HCT116 (cell line): Measurements from ENCODE around the gene RAPGEF1. TPM values are rescaled to one million over a fixed set of nuclear protein-coding genes. Genes with fewer than 3 reads are reported as not detected.
A peak's percentile ranks its signal among the peaks of the same experiment; 100 is the strongest.

Experiments used
- ATAC-seq: fragments of 200-7000 bp; cut with Tn5 transposase; 2 replicates; pipeline ENCODE4 v1.9.1; 2020; ENCODE audit warnings: mild to moderate bottlenecking, moderate library complexity
- BruUV-seq: library from RNA; stranded (reverse); fragments of 400-500 nt; replicated peaks from 2 replicates; lab custom pipeline; 2021; lab: Mats Ljungman, UMichigan
- CTCF ChIA-PET: fragments of 300-600 bp; sonication (Branson Sonifier 250); formaldehyde crosslinking; loops from one replicate; lab custom pipeline; 2021; ENCODE audit warnings: antibody characterized with exemption; lab: Charles Lee
- POLR2A ChIA-PET: fragments of 300-600, 350-600 bp; sonication (Branson Sonifier 250); formaldehyde crosslinking; loops from one replicate; lab custom pipeline; 2021; ENCODE audit warnings: antibody characterized with exemption; lab: Charles Lee
- RAD21 ChIA-PET, 2 experiments: fragments of 300-600 bp; sonication (Branson Sonifier 250); formaldehyde crosslinking; loops; one replicate each; lab custom pipeline; 2023; ENCODE audit warnings: low total read pairs in 2 of 2; ENCODE audit not compliant: uncharacterized antibody in 2 of 2, unreplicated experiment in 2 of 2, low non-redundant PET in 1 of 2; lab: Charles Lee
- DNase-seq: peaks from one replicate; pipeline ENCODE4 v3.0.0-alpha.2; 2010; ENCODE audit warnings: low read depth, low spot score
- H2AFZ ChIP-seq: fragments of 200-600 bp; shearing (Covaris generic), sonication (generic); 2 replicates; pipeline ENCODE4 v1.6.1; 2017; ENCODE audit warnings: low read depth, mixed run types, mixed read lengths, antibody characterized with exemption, low read length; ENCODE audit not compliant: poor library complexity, severe bottlenecking
- H3K27ac ChIP-seq: 2 replicates; pipeline ENCODE4 v1.5.1; 2012; ENCODE audit warnings: low read depth, low read length
- H3K27me3 ChIP-seq: fragments of 200-600 bp; sonication (generic); 2 replicates; pipeline ENCODE4 v1.6.1; 2016; ENCODE audit warnings: mixed run types, low read length, mixed read lengths; ENCODE audit not compliant: insufficient read depth
- H3K36me3 ChIP-seq, 2 experiments: fragments of 200-500 bp in 1 of 2; fragments of 200-600 bp in 1 of 2; sonication (Bioruptor generic) in 1 of 2; sonication (generic) in 1 of 2; 2 replicates each; pipeline versions ENCODE4 v1.5.1 to v1.6.1; 2014 to 2016; ENCODE audit warnings: low read length in 2 of 2, inconsistent platforms in 1 of 2, mixed read lengths in 1 of 2, mixed run types in 1 of 2; ENCODE audit not compliant: insufficient read depth in 2 of 2, control insufficient read depth in 1 of 2
- H3K4me1 ChIP-seq, 2 experiments: fragments of 200-600 bp in 1 of 2; sonication (generic) in 1 of 2; 2 replicates each; pipeline versions ENCODE4 v1.5.1 to v1.6.1; 2012 to 2017; ENCODE audit warnings: low read length in 2 of 2, inconsistent platforms in 1 of 2, mild to moderate bottlenecking in 1 of 2, mixed read lengths in 1 of 2, mixed run types in 1 of 2, moderate library complexity in 1 of 2; ENCODE audit not compliant: insufficient read depth in 2 of 2, control insufficient read depth in 1 of 2
- H3K4me2 ChIP-seq: fragments of 200-600 bp; sonication (generic); 2 replicates; pipeline ENCODE4 v1.6.1; 2017; ENCODE audit warnings: mixed run types, low read length, mixed read lengths
- H3K4me3 ChIP-seq, 2 experiments: fragments of 200-600 bp in 1 of 2; sonication (generic) in 1 of 2; replicated peaks in 1 of 2; 2 replicates each; pipeline ENCODE4 v1.5.1; 2011 to 2016; ENCODE audit warnings: low read length in 2 of 2, control low read depth in 1 of 2, low read depth in 1 of 2, mild to moderate bottlenecking in 1 of 2, mixed read lengths in 1 of 2, mixed run types in 1 of 2
- H3K79me2 ChIP-seq: fragments of 200-600 bp; sonication (generic); 2 replicates; pipeline ENCODE4 v1.6.1; 2017; ENCODE audit warnings: mild to moderate bottlenecking, mixed run types, low read length, moderate library complexity, mixed read lengths; ENCODE audit not compliant: insufficient read depth
- H3K9ac ChIP-seq: fragments of 200-600 bp; sonication (generic); 2 replicates; pipeline ENCODE4 v1.6.1; 2016; ENCODE audit warnings: low read length, mixed read lengths
- H3K9me2 ChIP-seq: fragments of 200-600 bp; sonication (generic), shearing (Covaris generic); 2 replicates; pipeline ENCODE4 v1.6.1; 2017; ENCODE audit warnings: mixed run types, mild to moderate bottlenecking, moderate library complexity; ENCODE audit not compliant: insufficient read depth
- H3K9me3 ChIP-seq, 2 experiments: fragments of 200-500 bp in 1 of 2; fragments of 200-600 bp in 1 of 2; sonication (Bioruptor generic) in 1 of 2; sonication (generic) in 1 of 2; 2 replicates each; pipeline ENCODE4 v1.6.1; 2014 to 2017; ENCODE audit warnings: low read length in 2 of 2, mixed read lengths in 2 of 2, inconsistent platforms in 1 of 2, low read depth in 1 of 2, mild to moderate bottlenecking in 1 of 2, mixed run types in 1 of 2, moderate library complexity in 1 of 2; ENCODE audit not compliant: control insufficient read depth in 1 of 2, insufficient read depth in 1 of 2
- H4K20me1 ChIP-seq: fragments of 200-600 bp; sonication (generic), shearing (Covaris generic); 2 replicates; pipeline ENCODE4 v1.6.1; 2017; ENCODE audit warnings: mixed run types, mild to moderate bottlenecking, moderate library complexity; ENCODE audit not compliant: insufficient read depth
- CBX3 ChIP-seq: IDR thresholded peaks from 2 replicates; pipeline ENCODE4 v1.6.1; 2012; ENCODE audit warnings: low read depth
- ELF1 ChIP-seq: IDR thresholded peaks from 2 replicates; pipeline ENCODE4 v1.6.1; 2012; ENCODE audit warnings: low read depth, borderline replicate concordance
- FOSL1 ChIP-seq: IDR thresholded peaks from 2 replicates; pipeline ENCODE4 v1.6.1; 2012; ENCODE audit warnings: low read depth
- JUND ChIP-seq: IDR thresholded peaks from 2 replicates; pipeline ENCODE4 v1.6.1; 2012
- RAD21 ChIP-seq: IDR thresholded peaks from 2 replicates; pipeline ENCODE4 v1.6.1; 2012; ENCODE audit warnings: low read depth, mild to moderate bottlenecking
- SIN3A ChIP-seq: IDR thresholded peaks from 2 replicates; pipeline ENCODE4 v1.6.1; 2012; ENCODE audit warnings: low read depth
- SRF ChIP-seq: IDR thresholded peaks from 2 replicates; pipeline ENCODE4 v1.6.1; 2012; ENCODE audit warnings: low read depth
- YY1 ChIP-seq: IDR thresholded peaks from 2 replicates; pipeline ENCODE4 v1.6.1; 2011; ENCODE audit warnings: low read length, low read depth, moderate library complexity, mild to moderate bottlenecking; ENCODE audit not compliant: insufficient replicate concordance; ENCODE audit errors: extremely low read depth
- intact Hi-C: fragments of 100-400 bp; cut with micrococcal nuclease; formaldehyde crosslinking; loops from 2 replicates; pipeline ENCODE4 v1.10.0; 2022
- total RNA-seq: library from RNA; stranded (reverse); gene quantifications from one replicate; pipeline ENCODE4 v1.2.1, GENCODE V29; 2021; ENCODE audit not compliant: unreplicated experiment
- TF ChIP-seq, protein P1 (sequence below): IDR thresholded peaks from 2 replicates; pipeline ENCODE4 v1.6.1; 2012; ENCODE audit warnings: low read depth

Gene RAPGEF1
- total RNA-seq, 1 experiment from 2014 or later, result 43.0 TPM

DNA sequence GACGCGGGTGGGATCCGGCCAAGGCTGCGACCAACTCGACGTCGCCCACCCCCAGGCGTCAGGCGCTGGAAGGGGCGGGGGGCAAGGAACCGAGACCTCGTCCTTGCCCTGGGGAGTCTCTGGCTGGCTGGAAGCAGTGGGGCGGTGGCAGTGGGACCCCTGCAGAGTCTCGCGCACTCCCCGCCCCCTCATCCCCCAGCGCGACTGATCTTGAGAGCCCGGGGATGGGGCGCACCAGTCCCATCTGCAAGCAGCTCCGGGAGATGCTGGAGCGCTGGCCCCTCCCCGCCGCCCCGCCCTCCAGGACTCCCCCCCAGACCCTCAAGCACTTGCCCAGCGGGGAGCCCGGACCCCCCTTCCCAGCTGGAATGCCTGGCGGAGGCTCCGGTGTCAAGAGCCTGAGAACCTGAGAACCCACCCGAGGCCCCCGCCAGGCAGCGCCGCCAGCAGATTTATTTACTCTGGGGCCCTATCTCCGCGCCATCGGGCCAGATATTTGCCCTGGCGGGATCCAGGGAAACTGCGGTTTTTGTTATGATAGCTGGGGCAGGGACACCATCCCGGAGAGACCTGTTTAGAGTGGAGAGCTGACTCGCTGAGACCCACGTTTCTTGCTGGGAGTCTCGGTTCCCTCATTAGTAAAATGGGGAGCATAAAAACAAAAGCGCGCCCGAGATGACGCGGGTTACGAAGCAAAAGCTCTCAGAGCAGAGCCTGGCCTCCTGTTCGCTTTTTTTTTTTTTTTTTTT, 193.4 kb downstream of the RAPGEF1 start (continued):
- TF ChIP-seq RAD21 (no peak), SIN3A (no peak), SRF (no peak)

DNA sequence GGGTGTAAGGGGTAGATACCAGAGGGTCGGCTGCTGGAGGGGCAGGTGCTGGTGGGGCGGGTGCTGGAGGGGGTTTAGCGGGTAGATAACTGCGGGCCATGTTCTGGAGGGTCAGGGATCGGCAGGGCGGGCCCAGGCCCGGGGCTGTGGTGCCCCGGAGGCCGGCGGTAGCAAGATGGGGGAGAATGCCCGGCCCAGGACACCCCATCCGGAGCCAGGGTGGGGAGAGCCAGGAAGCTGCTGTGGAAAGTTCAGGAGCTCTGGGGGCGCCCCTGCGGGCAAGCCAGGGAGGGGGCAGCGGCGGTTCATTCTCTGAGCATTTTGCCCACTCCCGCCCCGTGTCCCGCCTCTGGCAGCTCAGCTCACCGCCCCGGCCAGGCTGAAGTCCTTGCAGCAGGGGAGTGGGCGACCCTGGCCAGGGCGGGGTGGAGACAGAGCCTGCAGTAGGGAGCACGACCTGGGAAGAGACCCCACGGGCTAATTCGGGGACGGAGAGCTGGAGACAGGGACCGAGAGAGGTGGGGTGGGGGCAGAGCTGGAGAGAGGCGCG, 194.0 kb downstream of the RAPGEF1 start:
- Histone ChIP-seq H4K20me1 (no peaks in the 10 kb centered on the region), H3K27me3 (no peaks in the 10 kb centered on the region), H3K27ac (no peak overlapping the region; the same call in 1 of the 2 replicates), H3K4me1 (peaks cover 3 to 9% of the 10 kb centered on the region in 2 experiments; a peak in 1 of 4 replicates), H3K9ac (no peak overlapping the region)
- POLR2A ChIA-PET, result no interaction called here
- intact Hi-C loops, result no loop called here
- TF ChIP-seq JUND, result no peak
- TF ChIP-seq YY1, result no peak
- no peak for TF ChIP-seq ELF1
- TF ChIP-seq CBX3, result no peak
- no peak for TF ChIP-seq FOSL1
- no peak for TF ChIP-seq SRF
- TF ChIP-seq, protein P1, sequence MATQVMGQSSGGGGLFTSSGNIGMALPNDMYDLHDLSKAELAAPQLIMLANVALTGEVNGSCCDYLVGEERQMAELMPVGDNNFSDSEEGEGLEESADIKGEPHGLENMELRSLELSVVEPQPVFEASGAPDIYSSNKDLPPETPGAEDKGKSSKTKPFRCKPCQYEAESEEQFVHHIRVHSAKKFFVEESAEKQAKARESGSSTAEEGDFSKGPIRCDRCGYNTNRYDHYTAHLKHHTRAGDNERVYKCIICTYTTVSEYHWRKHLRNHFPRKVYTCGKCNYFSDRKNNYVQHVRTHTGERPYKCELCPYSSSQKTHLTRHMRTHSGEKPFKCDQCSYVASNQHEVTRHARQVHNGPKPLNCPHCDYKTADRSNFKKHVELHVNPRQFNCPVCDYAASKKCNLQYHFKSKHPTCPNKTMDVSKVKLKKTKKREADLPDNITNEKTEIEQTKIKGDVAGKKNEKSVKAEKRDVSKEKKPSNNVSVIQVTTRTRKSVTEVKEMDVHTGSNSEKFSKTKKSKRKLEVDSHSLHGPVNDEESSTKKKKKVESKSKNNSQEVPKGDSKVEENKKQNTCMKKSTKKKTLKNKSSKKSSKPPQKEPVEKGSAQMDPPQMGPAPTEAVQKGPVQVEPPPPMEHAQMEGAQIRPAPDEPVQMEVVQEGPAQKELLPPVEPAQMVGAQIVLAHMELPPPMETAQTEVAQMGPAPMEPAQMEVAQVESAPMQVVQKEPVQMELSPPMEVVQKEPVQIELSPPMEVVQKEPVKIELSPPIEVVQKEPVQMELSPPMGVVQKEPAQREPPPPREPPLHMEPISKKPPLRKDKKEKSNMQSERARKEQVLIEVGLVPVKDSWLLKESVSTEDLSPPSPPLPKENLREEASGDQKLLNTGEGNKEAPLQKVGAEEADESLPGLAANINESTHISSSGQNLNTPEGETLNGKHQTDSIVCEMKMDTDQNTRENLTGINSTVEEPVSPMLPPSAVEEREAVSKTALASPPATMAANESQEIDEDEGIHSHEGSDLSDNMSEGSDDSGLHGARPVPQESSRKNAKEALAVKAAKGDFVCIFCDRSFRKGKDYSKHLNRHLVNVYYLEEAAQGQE, result no peak
- TF ChIP-seq, all 23 proteins: peak for 0
- Histone ChIP-seq H3K9me2 (no peaks in the 10 kb centered on the region), H2AFZ (no peak overlapping the region), H3K9me3 (peaks cover 0 to 12% of the 10 kb centered on the region in 2 experiments; a peak in 2 of 4 replicates), H3K4me2 (peak overlapping the region; percentile 72), H3K4me3 (no peak overlapping the region), H3K79me2 (no peaks in the 10 kb centered on the region), H3K36me3 (no peaks in the 10 kb centered on the region)
- ATAC-seq, result peak; percentile 36; the same call in 1 of the 2 replicates
- RAD21 ChIA-PET, result no interaction called here
- CTCF ChIA-PET, result no interaction called here
- no peak for DNase-seq
- no TSS peak for BruUV-seq
